ENCODE measurements around the gene TSPYL2. TPM values are rescaled to one million over a fixed set of nuclear protein-coding genes. Genes with fewer than 3 reads are reported as not detected.

The TSPYL2 gene
- total RNA-seq, 4 donors from 2014 or later: 30.9 to 83.1 (median 49.1) TPM

DNA sequence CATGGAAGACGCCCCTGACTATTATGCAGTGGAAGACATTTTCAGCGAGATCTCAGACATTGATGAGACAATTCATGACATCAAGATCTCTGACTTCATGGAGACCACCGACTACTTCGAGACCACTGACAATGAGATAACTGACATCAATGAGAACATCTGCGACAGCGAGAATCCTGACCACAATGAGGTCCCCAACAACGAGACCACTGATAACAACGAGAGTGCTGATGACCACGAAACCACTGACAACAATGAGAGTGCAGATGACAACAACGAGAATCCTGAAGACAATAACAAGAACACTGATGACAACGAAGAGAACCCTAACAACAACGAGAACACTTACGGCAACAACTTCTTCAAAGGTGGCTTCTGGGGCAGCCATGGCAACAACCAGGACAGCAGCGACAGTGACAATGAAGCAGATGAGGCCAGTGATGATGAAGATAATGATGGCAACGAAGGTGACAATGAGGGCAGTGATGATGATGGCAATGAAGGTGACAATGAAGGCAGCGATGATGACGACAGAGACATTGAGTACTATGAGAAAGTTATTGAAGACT lies 3.6 kb downstream of the TSPYL2 start:
- WGBS, 2 donors: 87 to 89% methylated on average over 17 of the region's 17 CpGs
- Histone ChIP-seq H3K36me3 (peaks cover 0 to 9% of the 10 kb centered on the region in 2 donors), H3K4me3 (replicated peaks in 1 of 3) (no peak overlapping the region), H3K4me1 (peaks cover 5 to 17% of the 10 kb centered on the region in 2 donors), H3K27me3 (no peaks in the 10 kb centered on the region), H3K27ac (peak overlapping the region in 2 of 3 donors; percentile 50 to 80), H3K9me3 (no peaks in the 10 kb centered on the region)
- TF ChIP-seq, protein P1, sequence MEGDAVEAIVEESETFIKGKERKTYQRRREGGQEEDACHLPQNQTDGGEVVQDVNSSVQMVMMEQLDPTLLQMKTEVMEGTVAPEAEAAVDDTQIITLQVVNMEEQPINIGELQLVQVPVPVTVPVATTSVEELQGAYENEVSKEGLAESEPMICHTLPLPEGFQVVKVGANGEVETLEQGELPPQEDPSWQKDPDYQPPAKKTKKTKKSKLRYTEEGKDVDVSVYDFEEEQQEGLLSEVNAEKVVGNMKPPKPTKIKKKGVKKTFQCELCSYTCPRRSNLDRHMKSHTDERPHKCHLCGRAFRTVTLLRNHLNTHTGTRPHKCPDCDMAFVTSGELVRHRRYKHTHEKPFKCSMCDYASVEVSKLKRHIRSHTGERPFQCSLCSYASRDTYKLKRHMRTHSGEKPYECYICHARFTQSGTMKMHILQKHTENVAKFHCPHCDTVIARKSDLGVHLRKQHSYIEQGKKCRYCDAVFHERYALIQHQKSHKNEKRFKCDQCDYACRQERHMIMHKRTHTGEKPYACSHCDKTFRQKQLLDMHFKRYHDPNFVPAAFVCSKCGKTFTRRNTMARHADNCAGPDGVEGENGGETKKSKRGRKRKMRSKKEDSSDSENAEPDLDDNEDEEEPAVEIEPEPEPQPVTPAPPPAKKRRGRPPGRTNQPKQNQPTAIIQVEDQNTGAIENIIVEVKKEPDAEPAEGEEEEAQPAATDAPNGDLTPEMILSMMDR (IDR thresholded peaks at IDR 0.05): no peak
- no peak for TF ChIP-seq POLR2A (IDR thresholded peaks at IDR 0.05)
- DNase-seq: no peak
- intact Hi-C loops (cut with DNase I): no loop called here

DNA sequence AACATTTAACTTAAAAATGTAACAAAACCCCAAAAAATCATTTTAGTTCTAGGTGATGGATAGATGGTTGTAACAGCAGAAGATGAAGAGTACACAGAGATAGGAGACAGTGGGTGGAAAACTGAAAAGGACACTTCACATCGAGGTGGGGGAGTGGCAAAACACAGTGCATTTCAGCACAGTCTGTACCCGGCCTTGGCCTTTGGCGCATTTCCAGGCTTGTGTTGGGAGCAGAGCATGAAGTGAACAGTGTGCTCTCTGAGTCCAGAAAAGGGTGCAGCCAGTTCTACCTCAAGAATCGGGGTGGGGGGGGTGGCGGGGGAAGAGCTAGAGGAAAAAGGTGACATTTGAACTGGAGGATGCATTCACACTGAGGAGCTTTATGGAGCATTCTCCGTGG lies 4.3 kb downstream of the TSPYL2 start:
- no peaks in the 10 kb centered on the region for H3K9me3 ChIP-seq
- H3K36me3 ChIP-seq: peaks cover 0 to 9% of the 10 kb centered on the region in 2 donors
- TF ChIP-seq, protein P1 (IDR thresholded peaks at IDR 0.05): no peak
- peak in 1 of 2 donors; percentile 6 for TF ChIP-seq POLR2A (IDR thresholded peaks at IDR 0.05)
- H3K4me1 ChIP-seq: peaks cover 5 to 17% of the 10 kb centered on the region in 2 donors
- no peaks in the 10 kb centered on the region for H3K27me3 ChIP-seq
- H3K4me3 ChIP-seq (replicated peaks in 1 of 3): no peak overlapping the region
- peak overlapping the region; percentile 50 to 80 (median 60) for H3K27ac ChIP-seq
- DNase-seq: peak; percentile 92 to 93
- WGBS, 2 donors: 30 to 50% methylated on average over 6 of the region's 6 CpGs
- intact Hi-C loops (cut with DNase I): no loop called here

DNA sequence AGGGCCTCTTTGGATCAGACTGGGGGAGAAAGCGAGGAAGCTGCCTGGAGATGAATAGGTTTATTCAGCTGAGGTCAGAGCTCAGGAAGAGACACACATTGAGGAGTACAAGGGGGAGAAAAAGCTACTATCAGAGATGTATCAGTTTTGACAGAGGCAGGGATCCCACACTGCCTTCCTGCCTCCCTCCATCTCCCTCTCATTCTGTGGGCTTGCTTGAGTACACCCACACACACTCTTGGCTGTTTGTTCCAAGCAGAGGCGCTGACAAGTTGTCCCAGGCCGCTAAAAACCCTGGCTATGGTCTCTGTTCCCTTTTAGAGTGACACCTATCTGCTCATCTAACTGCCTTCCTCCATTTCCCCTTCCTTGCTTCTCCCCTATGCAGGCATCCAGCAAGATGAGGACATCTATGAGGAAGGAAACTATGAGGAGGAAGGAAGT lies 5.2 kb downstream of the TSPYL2 start:
- 85 to 89% methylated on average over 3 of the region's 3 CpGs for WGBS, 2 donors
- H3K27ac ChIP-seq: peak overlapping the region; percentile 60 to 80 (median 66)
- intact Hi-C loops (cut with DNase I): no loop called here
- no peak for DNase-seq
- peaks cover 0 to 9% of the 10 kb centered on the region in 2 donors for H3K36me3 ChIP-seq
- TF ChIP-seq POLR2A (IDR thresholded peaks at IDR 0.05): no peak
- TF ChIP-seq, protein P1 (IDR thresholded peaks at IDR 0.05): no peak
- H3K4me1 ChIP-seq: peaks cover 5 to 17% of the 10 kb centered on the region in 2 donors
- H3K27me3 ChIP-seq: no peaks in the 10 kb centered on the region
- H3K9me3 ChIP-seq: no peaks in the 10 kb centered on the region
- H3K4me3 ChIP-seq (replicated peaks in 1 of 3): no peak overlapping the region

DNA sequence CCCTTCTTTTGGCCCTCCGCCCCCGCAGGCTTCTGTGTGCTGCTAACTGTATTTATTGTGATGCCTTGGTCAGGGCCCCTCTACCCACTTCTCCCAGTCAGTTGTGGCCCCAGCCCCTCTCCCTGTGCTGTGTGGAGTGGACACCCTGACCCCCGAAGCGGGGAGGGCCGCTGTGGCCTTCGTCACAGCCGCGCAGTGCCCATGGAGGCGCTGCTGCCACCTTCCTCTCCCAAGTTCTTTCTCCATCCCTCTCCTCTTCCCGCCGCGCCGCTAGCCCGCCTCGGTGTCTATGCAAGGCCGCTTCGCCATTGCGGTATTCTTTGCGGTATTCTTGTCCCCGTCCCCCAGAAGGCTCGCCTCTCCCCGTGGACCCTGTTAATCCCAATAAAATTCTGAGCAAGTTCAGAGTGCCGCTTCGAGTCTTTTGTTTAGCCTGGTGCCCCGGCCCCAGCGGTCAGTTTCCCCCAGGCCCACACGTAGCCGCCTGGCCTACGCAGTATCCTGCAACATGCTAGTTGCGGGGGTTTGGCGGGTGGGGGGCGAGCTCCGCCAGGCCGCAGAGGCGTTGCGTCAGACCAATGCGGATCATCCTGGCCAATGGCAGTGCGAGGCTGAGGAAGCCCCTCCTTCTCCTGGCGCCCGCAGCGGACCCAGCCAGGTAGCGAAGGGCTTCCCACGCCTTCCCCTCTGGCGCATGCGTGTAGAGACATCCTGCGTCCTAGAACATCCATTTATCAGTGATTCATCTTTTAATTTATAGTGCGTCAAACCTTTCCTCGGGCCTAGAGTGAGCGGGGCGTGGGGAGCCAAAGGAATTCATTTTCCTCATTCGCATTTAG lies 6.2 kb downstream of the TSPYL2 start:
- H3K4me1 ChIP-seq: peaks cover 5 to 17% of the 10 kb centered on the region in 2 donors
- H3K9me3 ChIP-seq: no peaks in the 10 kb centered on the region
- H3K27me3 ChIP-seq: no peaks in the 10 kb centered on the region
- peak in 1 of 2 donors; percentile 64 for TF ChIP-seq POLR2A (IDR thresholded peaks at IDR 0.05)
- TF ChIP-seq, protein P1 (IDR thresholded peaks at IDR 0.05): no peak
- peak overlapping the region in 2 of 3 donors; percentile 9 to 12 for H3K4me3 ChIP-seq (replicated peaks in 1 of 3)
- 21 to 33% methylated on average over 33 to 38 of the region's 51 CpGs for WGBS, 2 donors
- H3K27ac ChIP-seq: peak overlapping the region; percentile 60 to 90 (median 80)
- intact Hi-C loops (cut with DNase I): no loop called here
- H3K36me3 ChIP-seq: peaks cover 0 to 9% of the 10 kb centered on the region in 2 donors
- DNase-seq: peak; percentile 86 to 88
